T-helper 22 cell (primary cell): Measurements from ENCODE around the gene CNOT4.

Experiments used
- DNase-seq: peaks from one replicate; pipeline ENCODE4 v3.0.0-alpha.2; 2020; ENCODE audit warnings: low read depth

Gene CNOT4

GRCh38 chr7:135397689-135398088 lies 112.2 kb downstream of the CNOT4 start:
- DNase-seq: no peak

DNA sequence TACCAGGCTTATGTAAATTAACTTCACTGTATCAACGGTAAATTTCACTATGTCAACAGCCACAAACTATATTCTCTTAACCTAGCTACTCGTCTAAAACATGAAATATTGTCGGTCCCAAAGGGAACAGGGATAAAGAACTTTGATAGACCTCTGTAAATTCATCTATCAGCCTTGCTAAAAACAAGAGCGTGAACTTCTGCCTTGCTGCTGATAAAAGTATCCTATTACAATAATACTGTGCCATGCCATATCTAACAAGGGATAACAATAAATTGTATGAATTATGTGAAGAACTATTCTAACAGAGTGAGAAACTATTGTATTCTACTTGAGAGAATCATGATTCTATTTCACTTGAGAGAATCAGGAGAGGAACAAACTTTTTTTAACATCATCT lies 117.2 kb downstream of the CNOT4 start:
- no peak for DNase-seq

DNA sequence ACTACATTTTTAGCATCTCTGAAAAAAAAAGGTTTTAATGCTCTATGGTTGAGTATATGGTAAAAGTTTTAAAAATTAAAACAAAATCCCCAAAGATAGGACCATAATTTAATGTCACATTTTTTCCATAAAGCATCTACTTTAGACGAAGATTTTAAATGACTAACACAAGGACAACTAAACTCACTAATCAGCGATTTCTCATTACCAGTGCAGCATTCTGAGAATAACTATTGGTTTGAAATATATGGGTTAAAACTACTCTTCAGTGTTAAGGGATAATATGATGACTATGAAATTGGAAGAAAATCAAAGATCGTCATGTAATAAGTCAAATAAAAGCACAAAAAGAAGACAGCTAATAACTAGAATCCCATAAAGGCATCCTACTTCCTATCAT lies 118.4 kb downstream of the CNOT4 start:
- DNase-seq: no peak

DNA sequence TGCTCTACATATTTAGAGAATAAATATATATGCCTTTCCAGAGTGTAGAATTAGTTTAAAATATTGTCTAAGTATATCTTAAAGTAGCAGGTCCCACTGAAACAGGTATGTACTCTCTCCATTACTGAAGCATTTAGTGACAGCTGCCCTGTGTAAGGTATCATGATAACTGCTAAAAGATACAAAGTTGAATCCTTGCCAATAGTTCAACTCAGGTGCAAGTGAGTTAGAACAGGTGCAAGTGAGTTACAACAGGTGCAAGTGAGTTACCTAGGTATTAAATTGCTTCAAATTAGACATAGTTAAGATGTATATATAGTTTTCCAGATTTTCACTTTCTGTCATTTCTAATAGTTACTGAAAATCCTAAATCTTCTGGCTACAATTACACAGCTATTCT lies 119.1 kb downstream of the CNOT4 start:
- no peak for DNase-seq

- no peak for DNase-seq
These were observed 119.9 kb downstream of the CNOT4 start for GRCh38 chr7:135389971-135390370.

- no peak for DNase-seq
These were observed 121.3 kb downstream of the CNOT4 start for GRCh38 chr7:135388616-135389015.

DNA sequence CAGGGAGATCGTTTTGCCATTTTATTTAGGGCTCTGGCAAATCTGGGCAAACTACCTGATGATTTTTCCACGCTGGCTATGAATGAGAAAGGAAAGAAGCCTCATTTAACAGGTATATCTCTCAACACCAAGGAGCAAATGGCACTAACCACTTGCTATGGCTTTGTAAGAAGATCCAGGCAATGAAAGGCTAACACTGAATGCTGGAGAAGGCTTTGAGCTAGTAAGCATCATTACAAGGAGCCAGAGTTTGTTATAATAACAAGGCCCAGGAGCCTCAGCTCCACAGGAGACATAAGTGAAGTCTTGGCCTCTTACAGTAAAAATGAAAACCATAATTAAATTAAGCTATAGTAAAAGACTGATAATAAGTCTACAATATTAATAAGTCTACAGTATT lies 123.1 kb downstream of the CNOT4 start:
- DNase-seq: no peak

GRCh38 chr7:135386181-135386580 lies 123.7 kb downstream of the CNOT4 start:
- no peak for DNase-seq

DNA sequence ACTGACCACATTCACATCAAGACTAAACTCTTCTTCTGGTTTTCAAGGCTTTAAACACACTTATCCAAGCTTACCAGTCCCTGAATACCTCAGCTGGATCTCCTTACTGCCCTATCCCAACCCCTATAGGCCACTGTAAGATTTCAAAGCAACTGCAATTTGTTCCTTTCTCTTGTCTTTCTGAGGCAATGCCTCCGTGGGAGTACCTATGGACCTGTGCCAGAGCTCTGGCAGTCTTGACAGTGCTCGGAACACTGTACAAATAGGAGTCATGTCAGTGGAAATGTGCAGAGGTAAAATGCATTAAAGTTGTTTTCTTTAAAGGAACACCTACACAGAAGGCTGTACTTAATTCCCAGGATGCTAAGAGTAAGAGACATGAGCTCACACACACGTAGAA lies 124.7 kb downstream of the CNOT4 start:
- no peak for DNase-seq

- no peak for DNase-seq
These were observed 126.3 kb downstream of the CNOT4 start for GRCh38 chr7:135383525-135384175.

DNA sequence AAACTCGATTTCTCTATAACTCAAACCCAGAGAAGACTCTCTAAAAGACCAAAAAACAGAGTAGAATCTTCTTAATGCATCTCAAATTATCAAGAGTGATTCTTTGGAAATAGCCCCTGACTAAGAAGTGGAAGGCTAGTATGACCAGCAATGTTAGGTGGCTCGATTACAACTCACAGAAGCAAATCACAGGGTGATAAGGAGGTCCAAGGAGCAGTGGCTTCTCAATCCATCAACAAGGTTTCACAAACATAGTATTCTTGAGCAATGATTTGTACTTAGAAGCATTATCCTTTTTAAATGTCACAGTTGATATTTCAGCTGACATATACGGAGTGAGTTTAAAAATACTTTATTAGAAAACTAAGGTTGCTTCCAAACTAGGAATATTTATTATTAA lies 127.7 kb downstream of the CNOT4 start:
- DNase-seq: no peak

DNA sequence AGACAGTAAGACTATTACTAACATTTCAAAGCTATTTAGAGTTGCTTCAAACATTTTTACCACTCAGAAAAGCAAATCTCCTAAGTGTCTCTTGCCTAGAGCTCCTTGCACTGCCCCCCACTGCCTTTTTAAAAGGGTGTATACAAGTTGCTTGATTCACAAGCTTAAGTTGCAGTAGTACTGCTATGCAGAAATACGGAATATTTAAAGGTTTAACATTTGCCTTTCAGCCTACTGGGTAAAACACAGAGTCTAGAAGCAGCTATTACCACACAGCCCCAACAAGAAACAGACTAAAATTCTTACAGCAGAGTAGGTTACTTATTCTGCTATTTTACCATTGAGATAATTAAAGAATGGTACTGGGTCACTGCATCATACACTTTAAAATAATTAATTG lies 128.5 kb downstream of the CNOT4 start:
- DNase-seq: no peak

DNA sequence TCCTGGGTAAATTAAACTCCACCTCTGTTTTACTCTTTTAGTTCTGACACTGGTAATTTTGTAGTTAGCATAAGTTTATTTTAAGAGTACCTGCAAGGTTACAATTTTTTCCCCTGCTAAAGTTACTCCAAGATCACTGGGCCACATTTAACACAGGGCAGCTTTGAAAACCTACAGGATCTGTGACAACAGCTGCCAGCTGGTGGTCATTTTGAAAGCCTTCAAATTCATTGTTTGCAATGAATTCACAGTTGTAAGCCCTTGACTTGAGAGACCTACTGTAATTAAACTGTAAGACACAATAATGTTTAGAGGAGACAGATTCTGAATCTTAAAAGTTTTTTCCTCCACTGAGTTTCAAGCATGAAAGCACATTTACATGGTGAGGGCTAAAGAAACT lies 129.6 kb downstream of the CNOT4 start:
- no peak for DNase-seq

GRCh38 chr7:135377171-135377570 lies 132.7 kb downstream of the CNOT4 start:
- DNase-seq: no peak

- no peak for DNase-seq
These were observed 133.8 kb downstream of the CNOT4 start for GRCh38 chr7:135375908-135376699.

GRCh38 chr7:135374736-135375135 lies 135.2 kb downstream of the CNOT4 start:
- no peak for DNase-seq

DNA sequence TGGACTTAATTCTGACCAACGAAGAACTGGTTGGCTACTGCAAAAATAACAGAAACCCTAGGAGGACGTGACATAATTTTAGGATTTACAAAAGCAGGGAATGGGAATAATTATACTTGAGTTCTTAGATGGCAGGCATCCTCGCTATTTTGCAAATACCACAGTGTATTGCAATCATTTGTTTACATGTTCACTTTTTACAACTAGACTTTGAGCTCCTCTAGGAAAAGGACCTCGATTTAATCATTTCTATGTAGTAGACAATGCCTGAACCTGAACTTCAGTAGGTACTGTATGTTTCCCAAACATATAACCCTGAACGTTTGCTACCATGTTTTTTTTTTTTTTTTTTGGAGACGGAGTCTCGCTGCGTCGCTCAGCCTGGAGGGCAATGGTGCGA lies 137.7 kb downstream of the CNOT4 start:
- no peak for DNase-seq

DNA sequence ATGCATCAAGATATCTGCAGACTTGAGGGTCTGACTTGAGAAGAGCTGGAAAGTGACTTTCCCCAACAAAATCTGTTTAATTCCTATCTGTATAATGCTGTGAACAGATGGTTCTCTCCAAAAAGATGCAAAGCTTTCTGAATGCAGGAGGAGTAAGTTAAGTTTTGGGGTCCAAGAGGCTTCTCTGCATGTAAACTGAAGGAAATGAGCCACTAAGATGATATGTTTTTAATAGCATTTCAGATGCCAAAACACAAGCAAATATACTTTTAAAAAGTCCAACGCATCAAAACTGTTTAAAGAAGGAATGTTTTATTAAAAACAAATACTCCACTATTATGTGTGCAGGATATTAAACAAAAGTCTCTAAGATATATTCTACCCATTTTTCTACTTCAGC lies 139.2 kb downstream of the CNOT4 start:
- DNase-seq: no peak

DNA sequence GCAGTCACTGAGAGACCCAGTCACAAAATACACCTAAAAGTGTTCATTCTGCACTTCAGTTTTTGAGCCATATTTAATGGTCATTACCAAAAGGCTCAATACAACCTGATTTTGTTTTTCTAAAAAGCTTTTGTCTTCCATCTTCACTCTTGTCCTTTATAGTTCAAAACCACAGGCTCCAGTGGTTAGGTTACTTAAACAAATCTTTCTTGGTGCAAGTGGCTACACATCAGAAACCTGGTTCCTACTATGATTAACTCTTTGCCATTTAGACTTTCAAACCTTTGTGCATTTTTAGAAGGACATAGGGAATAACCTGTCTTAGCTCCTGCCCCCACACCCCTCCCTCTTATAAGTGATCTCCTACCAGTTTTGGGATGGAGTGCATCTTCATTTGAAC lies 140.5 kb downstream of the CNOT4 start:
- DNase-seq: no peak

DNA sequence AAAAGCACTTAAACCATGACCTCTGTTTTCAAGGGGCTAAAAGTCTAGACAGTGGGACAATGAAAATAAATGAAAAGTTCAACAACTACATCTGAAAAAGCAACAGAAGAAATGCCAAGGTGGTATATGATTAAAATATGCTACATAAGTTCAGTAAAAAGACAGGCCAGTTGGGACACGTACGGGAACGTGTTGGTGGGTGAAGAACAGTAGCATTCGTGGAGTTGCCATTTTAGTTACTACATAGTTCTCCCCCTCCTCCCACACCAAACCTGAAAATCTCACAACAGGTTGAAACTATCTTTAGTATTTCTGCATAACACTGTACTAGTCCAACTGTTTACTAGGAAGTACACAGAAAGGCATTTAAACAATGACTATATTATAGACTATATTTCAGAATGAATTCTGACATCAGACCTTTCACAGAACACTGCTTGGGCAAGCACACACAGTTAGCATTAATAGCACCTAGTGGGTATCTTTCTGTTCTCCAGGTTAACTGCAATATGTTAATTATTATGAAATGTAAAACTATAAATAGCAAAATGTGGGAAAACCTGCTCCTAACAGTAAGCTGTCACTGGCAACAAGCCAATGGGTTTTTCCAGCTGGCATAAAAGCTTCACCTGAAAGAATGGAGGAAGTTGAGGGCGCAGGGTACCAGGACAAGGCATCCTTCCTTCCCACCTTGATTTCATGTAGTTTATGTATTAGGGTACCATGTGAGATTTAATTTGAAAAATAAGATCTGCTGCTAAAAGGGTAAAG lies 141.3 kb downstream of the CNOT4 start:
- DNase-seq: no peak

- DNase-seq: no peak
These were observed 142.9 kb downstream of the CNOT4 start for GRCh38 chr7:135366843-135367508.

DNA sequence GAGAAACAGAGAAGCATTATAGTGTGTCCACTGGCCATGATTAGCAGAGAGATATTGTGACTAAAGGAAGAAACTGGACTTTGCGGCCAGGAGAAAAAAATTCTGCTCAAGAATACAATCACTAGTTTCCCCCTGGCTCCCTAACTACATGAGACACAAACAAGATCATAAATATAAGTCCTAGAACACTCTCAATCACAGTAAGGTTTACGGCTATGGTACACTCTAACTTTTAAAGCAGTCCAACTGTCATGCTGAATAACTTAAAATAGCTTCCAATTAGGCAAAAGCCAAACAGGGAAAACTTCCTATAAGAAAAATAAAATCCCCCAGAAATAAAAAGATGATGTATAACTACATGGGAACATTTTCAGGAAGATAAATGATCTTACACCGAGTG lies 144.2 kb downstream of the CNOT4 start:
- no peak for DNase-seq

DNA sequence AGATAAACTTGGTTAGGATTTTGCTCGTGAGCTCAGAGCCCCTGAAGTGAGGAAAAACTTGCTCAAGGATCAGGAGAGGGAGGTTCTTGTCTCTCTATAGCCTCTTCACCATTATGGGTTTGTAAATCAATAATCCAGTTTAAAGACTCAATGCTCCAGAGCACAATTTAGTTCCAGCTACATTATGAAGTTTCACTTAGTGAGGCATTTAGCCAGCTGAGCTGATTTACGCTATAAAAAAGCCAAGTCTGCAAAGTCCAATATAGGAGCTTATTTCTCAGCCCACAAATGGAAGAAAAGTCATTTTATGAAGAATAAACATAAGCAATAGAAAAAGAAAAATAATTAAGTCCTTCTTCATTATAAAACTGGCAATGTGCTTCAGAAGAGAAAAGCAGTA lies 145.7 kb downstream of the CNOT4 start:
- no peak for DNase-seq
